Retinal pigment epithelial cell (primary cell): ENCODE results near the gene MEGF6.
A peak's percentile ranks its signal among the peaks of the same experiment; 100 is the strongest.

Experiments
- DNase-seq: peaks from one replicate; pipeline ENCODE4 v3.0.0-alpha.2; 2010; ENCODE audit warnings: low read depth
- H3K4me3 ChIP-seq: 2 replicates; pipeline ENCODE4 v1.5.1; 2011; ENCODE audit warnings: mild to moderate bottlenecking, low read length, control low read depth, moderate library complexity
- CTCF ChIP-seq: conservative IDR thresholded peaks from 2 replicates; pipeline ENCODE4 v1.5.1; 2011; ENCODE audit warnings: low read depth, low read length, control low read depth, inconsistent platforms

The MEGF6 gene

GRCh38 chr1:3566951-3567804, 44.1 kb downstream of the MEGF6 start:
- no peak for TF ChIP-seq CTCF
- no peak overlapping the region for H3K4me3 ChIP-seq
- no peak for DNase-seq

DNA sequence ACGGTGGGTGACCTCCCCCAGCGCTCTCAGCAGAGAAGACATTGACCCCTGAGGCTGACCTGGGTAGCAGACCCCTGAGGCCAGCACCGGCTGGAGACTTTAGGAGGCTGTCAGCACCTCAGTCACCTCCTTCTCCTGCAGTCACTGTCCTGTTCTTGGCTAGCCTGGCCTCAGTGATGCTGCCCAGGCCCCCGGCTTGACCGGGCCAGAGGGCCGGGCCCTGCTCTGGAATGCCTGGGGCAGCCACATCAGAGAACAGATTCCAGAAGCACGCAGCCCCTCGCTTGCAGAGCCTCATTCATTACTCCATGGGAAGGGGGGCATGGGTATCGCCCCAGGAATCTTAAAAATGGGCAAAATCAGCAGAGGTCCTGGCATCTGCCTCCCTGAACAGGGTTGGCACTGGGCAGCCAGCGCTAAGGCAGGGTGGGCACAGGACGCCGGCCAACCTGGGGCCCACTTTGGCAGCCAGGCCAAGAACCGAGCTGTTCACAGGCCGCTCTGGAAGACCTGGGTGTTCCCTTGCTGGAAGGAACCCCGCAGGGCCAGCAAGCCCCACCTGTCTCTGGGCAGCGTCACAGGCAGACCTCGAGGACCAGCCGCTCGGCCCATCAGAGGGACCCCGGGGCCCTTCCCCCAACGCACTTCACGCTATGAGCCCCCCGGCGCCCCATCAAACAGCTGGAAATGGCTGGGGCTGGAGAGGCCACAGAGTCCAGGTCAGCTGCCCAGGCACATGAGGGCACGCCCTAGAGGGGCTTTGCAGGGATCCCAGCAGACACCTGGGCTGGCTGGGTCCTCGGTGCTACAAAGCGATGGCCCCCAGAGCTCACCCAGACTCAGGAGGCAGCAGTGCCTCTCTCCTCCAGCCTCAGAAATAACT, 45.1 kb downstream of the MEGF6 start:
- DNase-seq = no peak
- H3K4me3 ChIP-seq = no peak overlapping the region
- no peak for TF ChIP-seq CTCF

DNA sequence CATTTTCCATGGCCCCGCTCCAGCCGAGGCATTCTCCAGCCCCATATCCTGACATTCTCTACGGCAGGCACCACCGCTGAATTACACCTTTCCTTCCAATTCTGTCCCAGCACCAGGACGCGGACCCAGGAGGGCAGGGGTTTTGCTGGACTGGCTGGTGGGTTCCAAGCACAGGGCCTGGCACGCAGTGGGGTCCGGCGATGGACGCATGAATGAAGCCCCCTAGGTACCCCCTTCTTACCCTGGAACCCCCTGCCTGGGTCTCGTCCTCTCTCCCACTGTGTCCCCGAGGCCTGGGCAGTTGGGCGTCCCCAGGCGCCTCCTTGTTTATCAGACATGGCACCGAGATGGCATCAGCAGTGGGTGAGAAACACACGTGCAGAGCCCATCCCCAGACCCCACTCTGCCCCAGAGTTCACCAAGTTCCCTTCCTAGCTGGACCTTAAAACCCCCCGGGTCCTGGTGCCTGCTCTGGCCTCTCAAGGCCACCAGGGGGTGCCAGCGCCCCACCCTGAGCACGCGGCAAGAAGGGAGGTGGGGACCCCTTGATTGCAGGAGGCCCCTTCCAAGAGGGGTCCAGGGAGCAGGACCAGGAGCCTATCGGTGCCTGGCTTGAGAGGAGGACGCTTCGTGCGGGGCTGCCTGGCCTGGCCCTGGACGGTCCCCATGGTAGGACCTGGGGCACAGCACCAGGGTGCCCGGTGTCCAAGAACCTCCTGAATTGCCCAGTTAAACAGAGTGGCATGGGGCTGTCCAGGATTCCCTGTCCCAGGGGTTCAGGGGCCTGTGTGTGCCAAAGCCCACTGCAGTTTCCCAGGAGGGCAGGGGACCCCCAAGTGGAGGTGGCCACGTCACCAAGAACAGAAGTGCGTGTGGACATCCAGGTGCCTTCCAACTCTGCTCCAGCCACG, 46.1 kb downstream of the MEGF6 start:
- TF ChIP-seq CTCF = peak; percentile 91
- H3K4me3 ChIP-seq = no peak overlapping the region
- DNase-seq = no peak

- no peak overlapping the region for H3K4me3 ChIP-seq
- TF ChIP-seq CTCF = no peak
- no peak for DNase-seq
Observed at GRCh38 chr1:3563610-3564009, 47.7 kb downstream of the MEGF6 start.

GRCh38 chr1:3563125-3563524, 48.2 kb downstream of the MEGF6 start:
- H3K4me3 ChIP-seq = no peak overlapping the region
- TF ChIP-seq CTCF = no peak

DNA sequence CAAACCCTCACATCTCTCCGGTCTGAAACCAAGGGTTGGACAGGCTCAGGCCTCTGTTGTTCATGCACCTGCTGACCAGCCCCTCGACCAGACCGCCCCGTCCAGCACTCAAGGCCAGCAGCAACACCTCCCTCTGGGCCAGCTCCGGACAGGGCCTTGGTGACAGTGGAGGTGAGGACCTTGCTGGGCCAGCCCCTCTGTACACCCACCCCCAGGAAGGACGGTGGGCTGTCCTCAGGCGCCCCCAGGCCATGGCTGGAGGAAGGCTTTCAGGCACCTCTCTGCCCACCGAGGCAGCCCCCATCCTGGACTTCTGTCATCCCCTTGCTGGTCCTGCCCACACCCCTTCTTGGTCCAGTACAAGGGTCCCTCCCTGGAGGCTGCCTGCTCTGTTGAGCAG, 48.6 kb downstream of the MEGF6 start:
- DNase-seq = no peak
- TF ChIP-seq CTCF = no peak
- H3K4me3 ChIP-seq = no peak overlapping the region

More at GRCh38 chr1:3563125-3563524, 48.2 kb downstream of the MEGF6 start:
- no peak for DNase-seq
